ENCODE results near the gene DENND2D. TPM values are rescaled to one million over a fixed set of nuclear protein-coding genes. Genes with fewer than 3 reads are reported as not detected.

DENND2D gene
- total RNA-seq, 1 experiment from 2014 or later, result 2.1 TPM

DNA sequence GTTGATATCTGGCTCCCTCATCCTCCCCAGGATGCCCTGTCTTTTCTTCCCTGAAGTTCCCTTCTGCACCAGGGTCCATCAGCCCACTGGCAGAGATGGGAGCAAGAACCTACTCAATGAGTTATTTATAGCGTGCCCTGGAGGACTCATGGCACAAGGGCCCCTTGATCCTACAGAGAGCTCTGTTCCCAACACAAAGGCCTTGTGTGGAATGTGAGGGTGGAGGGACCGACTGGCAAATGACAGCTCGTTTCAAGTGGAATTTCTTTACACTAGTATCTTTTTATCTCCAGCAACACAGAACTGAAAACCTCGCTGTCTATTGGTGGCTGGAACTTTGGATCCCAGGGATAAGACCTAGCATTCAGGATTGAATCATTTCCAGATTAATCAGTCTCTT lies 49.5 kb upstream of the DENND2D start:
- Mint-ChIP-seq H3K27ac (no peak overlapping the region), H3K9me3 (no peaks in the 10 kb centered on the region), H3K36me3 (no peaks in the 10 kb centered on the region), H3K27me3 (ENCODE audit: low read depth) (peaks cover 3% of the 10 kb centered on the region; the same call in 1 of the 2 replicates), H3K4me3 (no peak overlapping the region), H3K4me1 (no peaks in the 10 kb centered on the region)
- TF ChIP-seq NFE2L1 (CRISPR knock-in tag; IDR thresholded peaks at IDR 0.05) (no peak), FOXP1 (CRISPR knock-in tag; IDR thresholded peaks at IDR 0.05; ENCODE audit: borderline replicate concordance) (no peak), SMAD3 (CRISPR knock-in tag; IDR thresholded peaks at IDR 0.05; ENCODE audit: borderline replicate concordance) (no peak), AFF4 (CRISPR knock-in tag; IDR thresholded peaks at IDR 0.05; ENCODE audit: borderline replicate concordance) (no peak)
- ChIA-PET POLR2A (no interaction called here), CTCF (no interaction called here)
- no peak for ATAC-seq
- no peak for DNase-seq (ENCODE audit: low spot score)

DNA sequence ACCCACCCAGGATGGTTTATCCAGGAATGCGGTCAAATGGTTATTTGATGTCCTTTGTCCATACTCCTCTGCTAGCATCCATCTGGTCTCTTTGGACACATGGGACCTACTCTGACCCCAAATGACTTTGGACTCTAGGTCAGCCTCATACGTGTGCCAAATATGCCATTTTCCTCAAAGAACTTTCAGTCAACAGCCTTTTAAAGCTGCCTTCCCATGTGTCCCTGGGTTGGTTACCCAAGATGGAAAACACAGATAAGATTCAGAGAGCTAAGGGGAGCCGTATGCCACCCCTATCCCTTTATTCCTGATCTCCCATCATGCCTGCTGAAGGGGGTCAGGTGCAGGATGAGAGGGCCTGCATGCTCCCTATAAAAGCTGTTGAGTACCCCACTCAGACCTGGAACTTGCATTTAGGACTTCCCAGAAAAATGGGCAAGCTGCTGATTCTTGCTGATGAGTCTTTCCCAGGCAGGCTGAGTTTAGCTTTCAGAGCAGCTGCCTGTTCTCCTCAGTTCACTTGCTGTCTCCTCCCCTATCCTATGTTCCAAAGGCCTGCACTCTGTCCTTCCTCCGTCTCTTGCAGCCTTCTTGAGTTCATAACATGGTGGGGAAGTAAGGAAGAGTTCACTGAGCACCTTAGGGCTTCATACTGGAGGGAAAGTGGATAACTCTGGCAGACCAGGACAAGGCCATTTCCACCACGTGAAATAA lies 46.8 kb upstream of the DENND2D start:
- POLR2A ChIA-PET, result no interaction called here
- no peak for TF ChIP-seq ELF4 (CRISPR knock-in tag; IDR thresholded peaks at IDR 0.05; ENCODE audit: low read depth)
- TF ChIP-seq PRRX2 (CRISPR knock-in tag; IDR thresholded peaks at IDR 0.05), result no peak
- TF ChIP-seq ATF1 (CRISPR knock-in tag; IDR thresholded peaks at IDR 0.05), result no peak
- TF ChIP-seq, protein P1, sequence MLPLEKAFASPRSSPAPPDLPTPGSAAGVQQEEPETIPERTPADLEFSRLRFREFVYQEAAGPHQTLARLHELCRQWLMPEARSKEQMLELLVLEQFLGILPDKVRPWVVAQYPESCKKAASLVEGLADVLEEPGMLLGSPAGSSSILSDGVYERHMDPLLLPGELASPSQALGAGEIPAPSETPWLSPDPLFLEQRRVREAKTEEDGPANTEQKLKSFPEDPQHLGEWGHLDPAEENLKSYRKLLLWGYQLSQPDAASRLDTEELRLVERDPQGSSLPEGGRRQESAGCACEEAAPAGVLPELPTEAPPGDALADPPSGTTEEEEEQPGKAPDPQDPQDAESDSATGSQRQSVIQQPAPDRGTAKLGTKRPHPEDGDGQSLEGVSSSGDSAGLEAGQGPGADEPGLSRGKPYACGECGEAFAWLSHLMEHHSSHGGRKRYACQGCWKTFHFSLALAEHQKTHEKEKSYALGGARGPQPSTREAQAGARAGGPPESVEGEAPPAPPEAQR (CRISPR knock-in tag; IDR thresholded peaks at IDR 0.05), result no peak
- no peak for TF ChIP-seq NR1H2 (CRISPR knock-in tag; IDR thresholded peaks at IDR 0.05)
- TF ChIP-seq, protein P2, sequence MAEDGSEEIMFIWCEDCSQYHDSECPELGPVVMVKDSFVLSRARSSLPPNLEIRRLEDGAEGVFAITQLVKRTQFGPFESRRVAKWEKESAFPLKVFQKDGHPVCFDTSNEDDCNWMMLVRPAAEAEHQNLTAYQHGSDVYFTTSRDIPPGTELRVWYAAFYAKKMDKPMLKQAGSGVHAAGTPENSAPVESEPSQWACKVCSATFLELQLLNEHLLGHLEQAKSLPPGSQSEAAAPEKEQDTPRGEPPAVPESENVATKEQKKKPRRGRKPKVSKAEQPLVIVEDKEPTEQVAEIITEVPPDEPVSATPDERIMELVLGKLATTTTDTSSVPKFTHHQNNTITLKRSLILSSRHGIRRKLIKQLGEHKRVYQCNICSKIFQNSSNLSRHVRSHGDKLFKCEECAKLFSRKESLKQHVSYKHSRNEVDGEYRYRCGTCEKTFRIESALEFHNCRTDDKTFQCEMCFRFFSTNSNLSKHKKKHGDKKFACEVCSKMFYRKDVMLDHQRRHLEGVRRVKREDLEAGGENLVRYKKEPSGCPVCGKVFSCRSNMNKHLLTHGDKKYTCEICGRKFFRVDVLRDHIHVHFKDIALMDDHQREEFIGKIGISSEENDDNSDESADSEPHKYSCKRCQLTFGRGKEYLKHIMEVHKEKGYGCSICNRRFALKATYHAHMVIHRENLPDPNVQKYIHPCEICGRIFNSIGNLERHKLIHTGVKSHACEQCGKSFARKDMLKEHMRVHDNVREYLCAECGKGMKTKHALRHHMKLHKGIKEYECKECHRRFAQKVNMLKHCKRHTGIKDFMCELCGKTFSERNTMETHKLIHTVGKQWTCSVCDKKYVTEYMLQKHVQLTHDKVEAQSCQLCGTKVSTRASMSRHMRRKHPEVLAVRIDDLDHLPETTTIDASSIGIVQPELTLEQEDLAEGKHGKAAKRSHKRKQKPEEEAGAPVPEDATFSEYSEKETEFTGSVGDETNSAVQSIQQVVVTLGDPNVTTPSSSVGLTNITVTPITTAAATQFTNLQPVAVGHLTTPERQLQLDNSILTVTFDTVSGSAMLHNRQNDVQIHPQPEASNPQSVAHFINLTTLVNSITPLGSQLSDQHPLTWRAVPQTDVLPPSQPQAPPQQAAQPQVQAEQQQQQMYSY (CRISPR knock-in tag; IDR thresholded peaks at IDR 0.05), result no peak
- no peak for TF ChIP-seq FOXJ3 (CRISPR knock-in tag; IDR thresholded peaks at IDR 0.05; ENCODE audit: borderline replicate concordance)
- no peak for TF ChIP-seq ZMAT4 (CRISPR knock-in tag; IDR thresholded peaks at IDR 0.05)
- TF ChIP-seq ZNF396 (CRISPR knock-in tag; IDR thresholded peaks at IDR 0.05; ENCODE audit: borderline replicate concordance), result no peak
- no peak for TF ChIP-seq ZNF512 (CRISPR knock-in tag; IDR thresholded peaks at IDR 0.05; ENCODE audit: borderline replicate concordance)
- no peak for TF ChIP-seq MYBL2 (CRISPR knock-in tag; IDR thresholded peaks at IDR 0.05)
- TF ChIP-seq, protein P3, sequence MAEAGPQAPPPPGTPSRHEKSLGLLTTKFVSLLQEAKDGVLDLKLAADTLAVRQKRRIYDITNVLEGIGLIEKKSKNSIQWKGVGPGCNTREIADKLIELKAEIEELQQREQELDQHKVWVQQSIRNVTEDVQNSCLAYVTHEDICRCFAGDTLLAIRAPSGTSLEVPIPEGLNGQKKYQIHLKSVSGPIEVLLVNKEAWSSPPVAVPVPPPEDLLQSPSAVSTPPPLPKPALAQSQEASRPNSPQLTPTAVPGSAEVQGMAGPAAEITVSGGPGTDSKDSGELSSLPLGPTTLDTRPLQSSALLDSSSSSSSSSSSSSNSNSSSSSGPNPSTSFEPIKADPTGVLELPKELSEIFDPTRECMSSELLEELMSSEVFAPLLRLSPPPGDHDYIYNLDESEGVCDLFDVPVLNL (CRISPR knock-in tag; IDR thresholded peaks at IDR 0.05; ENCODE audit: borderline replicate concordance, low read depth), result no peak
- DNase-seq (ENCODE audit: low spot score) (no peak), ATAC-seq (no peak)
- Mint-ChIP-seq H3K4me3 (no peak overlapping the region), H3K9me3 (no peaks in the 10 kb centered on the region), H3K4me1 (peaks cover 3% of the 10 kb centered on the region; the same call in 1 of the 2 replicates), H3K27ac (no peak overlapping the region), H3K27me3 (ENCODE audit: low read depth) (peaks cover 3% of the 10 kb centered on the region; the same call in 1 of the 2 replicates), H3K36me3 (no peaks in the 10 kb centered on the region)
- CTCF ChIA-PET, result no interaction called here
